HepG2 (cell line): ENCODE measurements around the gene FAM219A. TPM values are rescaled to one million over a fixed set of nuclear protein-coding genes. Genes with fewer than 3 reads are reported as not detected.

Source experiments
- ATAC-seq: fragments of 200-7000 bp; cut with Tn5 transposase; 3 replicates; pipeline ENCODE4 v1.9.1; 2020; ENCODE audit warnings: mild to moderate bottlenecking, moderate library complexity
- BruUV-seq: library from RNA; stranded (reverse); fragments of 400-500 nt; replicated peaks from 2 replicates; lab custom pipeline; 2021; lab: Mats Ljungman, UMichigan
- CTCF ChIA-PET: fragments of 300-600 bp; formaldehyde crosslinking; extraction: SDS; loops from one replicate; lab custom pipeline; 2021; ENCODE audit warnings: low total read pairs, inconsistent platforms, low intra/inter-chr PET ratio; lab: Yijun Ruan, JAX
- POLR2A ChIA-PET: fragments of 350-600 bp; sonication (Branson Sonifier 250); formaldehyde crosslinking; loops from one replicate; lab custom pipeline; 2020; ENCODE audit warnings: antibody characterized with exemption, inconsistent platforms; lab: Yijun Ruan, JAX
- DNase-seq: peaks from one replicate; pipeline ENCODE4 v3.0.0-alpha.2; 2015; ENCODE audit warnings: low spot score
- FAIRE-seq: peaks from 3 replicates; lab custom pipeline; 2011; peaks lifted over from hg19 to GRCh38; lab: Jason Lieb, UNC
- H2AFZ ChIP-seq: one replicate; pipeline ENCODE4 v1.6.1; 2011; ENCODE audit warnings: low read length, inconsistent platforms
- H3K27ac ChIP-seq: fragments of 300-600 bp; 3 replicates; pipeline ENCODE4 v1.8.0; 2011; ENCODE audit warnings: mixed run types, mild to moderate bottlenecking, mixed read lengths, low read length, inconsistent platforms; ENCODE audit not compliant: insufficient read depth; ENCODE audit errors: extremely low read length
- H3K27me3 ChIP-seq, 2 experiments: fragments of 200-600 bp in 1 of 2; 2 replicates in 1 of 2; 3 replicates in 1 of 2; pipeline versions ENCODE4 v1.6.0 to v1.8.0; 2011; ENCODE audit warnings: low read length in 2 of 2, mild to moderate bottlenecking in 2 of 2, moderate library complexity in 2 of 2, inconsistent platforms in 1 of 2; ENCODE audit not compliant: insufficient read depth in 2 of 2, control insufficient read depth in 1 of 2
- H3K36me3 ChIP-seq, 2 experiments: fragments of 200-600 bp in 1 of 2; replicated peaks in 1 of 2; 2 replicates in 1 of 2; 3 replicates in 1 of 2; pipeline versions ENCODE4 v1.5.1 to v1.8.0; 2011; ENCODE audit warnings: low read length in 2 of 2, inconsistent platforms in 1 of 2; ENCODE audit not compliant: insufficient read depth in 2 of 2, control insufficient read depth in 1 of 2
- H3K4me1 ChIP-seq: 2 replicates; pipeline ENCODE4 v1.5.1; 2012; ENCODE audit warnings: low read length, inconsistent platforms; ENCODE audit not compliant: insufficient read depth
- H3K4me2 ChIP-seq: 2 replicates; pipeline ENCODE4 v1.6.0; 2011; ENCODE audit warnings: low read depth, low read length, inconsistent platforms
- H3K4me3 ChIP-seq, 3 experiments: fragments of 200-600 bp in 1 of 3; sonication (generic), shearing (Covaris generic) in 1 of 3; replicated peaks in 1 of 3; 2 replicates each; pipeline ENCODE4 v1.5.1; 2011 to 2016; ENCODE audit warnings: low read length in 3 of 3, inconsistent platforms in 2 of 3, low read depth in 2 of 3, mild to moderate bottlenecking in 2 of 3, control low read depth in 1 of 3, mixed read lengths in 1 of 3; ENCODE audit not compliant: insufficient read depth in 1 of 3
- H3K79me2 ChIP-seq: one replicate; pipeline ENCODE4 v1.6.1; 2011; ENCODE audit warnings: low read length, inconsistent platforms; ENCODE audit not compliant: insufficient read depth
- H3K9ac ChIP-seq: 2 replicates; pipeline ENCODE4 v1.6.0; 2011; ENCODE audit warnings: mild to moderate bottlenecking, low read depth, low read length, inconsistent platforms; ENCODE audit not compliant: insufficient read depth
- H3K9me3 ChIP-seq: 2 replicates; pipeline ENCODE4 v1.5.1; 2012; ENCODE audit warnings: mild to moderate bottlenecking, low read length
- H4K20me1 ChIP-seq: 2 replicates; pipeline ENCODE4 v1.6.0; 2011; ENCODE audit warnings: inconsistent platforms, mild to moderate bottlenecking, low read length, moderate library complexity; ENCODE audit not compliant: insufficient read depth
- KDM6A ChIP-seq: IDR thresholded peaks from 2 replicates; pipeline ENCODE4 v1.6.1; 2016; ENCODE audit warnings: low read depth
- MAFK ChIP-seq, 2 experiments: IDR thresholded peaks in 1 of 2; conservative IDR thresholded peaks in 1 of 2; 2 replicates each; pipeline ENCODE4 v1.6.1; 2011; ENCODE audit warnings: improper control_type of control experiment in 2 of 2, low read length in 2 of 2
- MED13 ChIP-seq: sonication (generic); formaldehyde crosslinking; IDR thresholded peaks from 2 replicates; pipeline ENCODE4 v1.5.0; 2020; ENCODE audit warnings: missing genetic modification reagents
- MEF2D ChIP-seq: sonication (generic); formaldehyde crosslinking; IDR thresholded peaks from 2 replicates; pipeline ENCODE4 v1.5.1; 2020; ENCODE audit warnings: mild to moderate bottlenecking, missing genetic modification reagents
- TEAD2 ChIP-seq: sonication (generic); formaldehyde crosslinking; IDR thresholded peaks from 2 replicates; pipeline ENCODE4 v1.9.0; 2021; ENCODE audit warnings: missing genetic modification reagents
- TIGD3 ChIP-seq: sonication (generic); formaldehyde crosslinking; IDR thresholded peaks from 2 replicates; pipeline ENCODE4 v1.5.1; 2020; ENCODE audit warnings: mild to moderate bottlenecking, missing genetic modification reagents, borderline replicate concordance
- U2AF2 ChIP-seq: fragments of 200-400 bp; formaldehyde crosslinking; IDR thresholded peaks from 2 replicates; pipeline ENCODE4 v1.6.1; 2017; ENCODE audit warnings: low read depth, mild to moderate bottlenecking, low read length
- ZC3H13 ChIP-seq: sonication (generic); formaldehyde crosslinking; IDR thresholded peaks from 2 replicates; pipeline ENCODE4 v1.8.1; 2023; ENCODE audit warnings: mild to moderate bottlenecking, missing genetic modification reagents, moderate library complexity
- ZNF230 ChIP-seq: sonication (generic); formaldehyde crosslinking; IDR thresholded peaks from 2 replicates; pipeline ENCODE4 v1.4.0; 2020; ENCODE audit warnings: mild to moderate bottlenecking, missing genetic modification reagents
- ZNF446 ChIP-seq: sonication (generic); formaldehyde crosslinking; IDR thresholded peaks from 2 replicates; pipeline ENCODE4 v1.5.0; 2020; ENCODE audit warnings: mild to moderate bottlenecking, missing genetic modification reagents
- ZNF841 ChIP-seq: sonication (generic); formaldehyde crosslinking; IDR thresholded peaks from 2 replicates; pipeline ENCODE4 v1.8.1; 2023; ENCODE audit warnings: missing genetic modification reagents, borderline replicate concordance
- ZSCAN30 ChIP-seq: sonication (generic); formaldehyde crosslinking; IDR thresholded peaks from 2 replicates; pipeline ENCODE4 v1.5.0; 2020; ENCODE audit warnings: mild to moderate bottlenecking, missing genetic modification reagents
- WGBS: methylation state at CpG from one replicate; pipeline ENCODE4 v1.1.6; 2017; ENCODE audit warnings: low lambda C conversion rate; 5-methylcytosine and 5-hydroxymethylcytosine counted together
- in situ Hi-C: cut with HindIII; loops from 2 replicates; pipeline ENCODE4 v1.10.0; 2017; ENCODE audit warnings: low pct_unique_long_range_greater_than_20kb; ENCODE audit not compliant: extremely low pct_ligation_motif_present
- intact Hi-C: fragments of 100-400 bp; cut with micrococcal nuclease; formaldehyde crosslinking; loops from one replicate; pipeline ENCODE4 v1.10.0; 2022; ENCODE audit not compliant: unreplicated experiment
- polyA plus RNA-seq, 8 experiments: library from polyadenylated mRNA; depleted of rRNA in 3 of 8; stranded (reverse) in 7 of 8; unstranded in 1 of 8; fragments of >200 nt; fragmentation: Illumina TruSeq in 4 of 8; extraction: Trizol in 4 of 8; gene quantifications; 2 replicates each; pipeline versions ENCODE4 v1.2.1 to v1.2.3, GENCODE V29; 2011 to 2016; ENCODE audit warnings: low read depth in 4 of 8, missing spikeins in 1 of 8, mixed read lengths in 1 of 8; ENCODE audit not compliant: insufficient read depth in 1 of 8
- total RNA-seq, 5 experiments: library from RNA; depleted of rRNA; stranded (reverse); fragments of >200 nt; fragmentation: Illumina TruSeq; extraction: Trizol; gene quantifications; 2 replicates each; pipeline ENCODE4 v1.2.3, GENCODE V29; 2016; ENCODE audit warnings: low read depth in 1 of 5
- TF ChIP-seq, protein P1 (sequence below), 2 experiments: sonication (generic) in 1 of 2; formaldehyde crosslinking in 1 of 2; IDR thresholded peaks; 2 replicates each; pipeline versions ENCODE4 v1.6.1 to v1.9.0; 2014 to 2022; ENCODE audit warnings: antibody characterized with exemption in 1 of 2, borderline replicate concordance in 1 of 2, inconsistent platforms in 1 of 2, low read depth in 1 of 2, missing genetic modification reagents in 1 of 2

Gene FAM219A
- total and polyA plus RNA-seq, 2 of the 13 experiments (the other 11 are each of a cell fraction or from before 2014, with no cell fraction given): 3.9 to 6.4 TPM

GRCh38 chr9:34501889-34502425 is 43.6 kb upstream of the FAM219A start (continued):
- TF ChIP-seq ZNF230: no peak
- TF ChIP-seq, all 625 proteins: peak for 14

- ChIA-PET POLR2A (interaction anchor here (0.8 to 1.9 kb wide), 4 partner anchors 11 to 167 kb away, joined by 3 to 10 read pairs (median 3); no protein-coding TSS in a partner anchor), CTCF (interaction anchor here (0.8 to 3.9 kb wide), 5 partner anchors 46 to 169 kb away, joined by 4 to 28 read pairs (median 9); no protein-coding TSS in a partner anchor)
- no peak overlapping the region for H3K27ac ChIP-seq
- H4K20me1 ChIP-seq: no peaks in the 10 kb centered on the region; the same call in 1 of the 2 replicates
- H2AFZ ChIP-seq: no peak overlapping the region
- intact Hi-C loops: loop anchor here (1.0 to 10.0 kb wide), 4 partner anchors 10 to 167 kb away; no protein-coding TSS in a partner anchor
- peaks cover 23% of the 10 kb centered on the region for H3K4me1 ChIP-seq
- ATAC-seq (no peak), DNase-seq (no peak), FAIRE-seq (no peak)
- no peaks in the 10 kb centered on the region for H3K9me3 ChIP-seq
- H3K36me3 ChIP-seq: no peaks in the 10 kb centered on the region
- 80% methylated on average over 1 of the region's 2 CpGs for WGBS
- no TSS peak for BruUV-seq
- in situ Hi-C loops: loop anchor here (5.0 kb wide), 1 partner anchor 69 kb away; no protein-coding TSS in a partner anchor
- peaks cover 0 to 23% of the 10 kb centered on the region in 2 experiments; a peak in 2 of 5 replicates for H3K27me3 ChIP-seq
- no peak overlapping the region for H3K4me2 ChIP-seq
- H3K9ac ChIP-seq: no peak overlapping the region
- H3K79me2 ChIP-seq: no peaks in the 10 kb centered on the region
- H3K4me3 ChIP-seq: no peak overlapping the region
- no peak for TF ChIP-seq TEAD2 (CRISPR knock-in tag)
- no peak for TF ChIP-seq MED13
- TF ChIP-seq, protein P1, sequence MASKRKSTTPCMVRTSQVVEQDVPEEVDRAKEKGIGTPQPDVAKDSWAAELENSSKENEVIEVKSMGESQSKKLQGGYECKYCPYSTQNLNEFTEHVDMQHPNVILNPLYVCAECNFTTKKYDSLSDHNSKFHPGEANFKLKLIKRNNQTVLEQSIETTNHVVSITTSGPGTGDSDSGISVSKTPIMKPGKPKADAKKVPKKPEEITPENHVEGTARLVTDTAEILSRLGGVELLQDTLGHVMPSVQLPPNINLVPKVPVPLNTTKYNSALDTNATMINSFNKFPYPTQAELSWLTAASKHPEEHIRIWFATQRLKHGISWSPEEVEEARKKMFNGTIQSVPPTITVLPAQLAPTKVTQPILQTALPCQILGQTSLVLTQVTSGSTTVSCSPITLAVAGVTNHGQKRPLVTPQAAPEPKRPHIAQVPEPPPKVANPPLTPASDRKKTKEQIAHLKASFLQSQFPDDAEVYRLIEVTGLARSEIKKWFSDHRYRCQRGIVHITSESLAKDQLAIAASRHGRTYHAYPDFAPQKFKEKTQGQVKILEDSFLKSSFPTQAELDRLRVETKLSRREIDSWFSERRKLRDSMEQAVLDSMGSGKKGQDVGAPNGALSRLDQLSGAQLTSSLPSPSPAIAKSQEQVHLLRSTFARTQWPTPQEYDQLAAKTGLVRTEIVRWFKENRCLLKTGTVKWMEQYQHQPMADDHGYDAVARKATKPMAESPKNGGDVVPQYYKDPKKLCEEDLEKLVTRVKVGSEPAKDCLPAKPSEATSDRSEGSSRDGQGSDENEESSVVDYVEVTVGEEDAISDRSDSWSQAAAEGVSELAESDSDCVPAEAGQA (IDR thresholded peaks at IDR 0.05; ENCODE audit: low read depth): no peak
- TF ChIP-seq, protein P1 (CRISPR knock-in tag; IDR thresholded peaks at IDR 0.05; ENCODE audit: borderline replicate concordance): no peak
- TF ChIP-seq ZNF446 (CRISPR knock-in tag): no peak
- TF ChIP-seq MAFK (conservative IDR thresholded peaks at IDR 0.05 in 1 of 2, IDR thresholded peaks at IDR 0.05 in 1 of 2; ENCODE audit: low read length in 2 of 2): no peak
- TF ChIP-seq ZSCAN30: no peak
- no peak for TF ChIP-seq MEF2D
- no peak for TF ChIP-seq ZC3H13
- no peak for TF ChIP-seq ZNF841 (CRISPR knock-in tag)
- no peak for TF ChIP-seq TIGD3
- no peak for TF ChIP-seq KDM6A (CRISPR knock-in tag)
- TF ChIP-seq U2AF2: no peak
Measured at GRCh38 chr9:34501372-34501771, 43.0 kb upstream of the FAM219A start.
